Activated T-helper 17 cell treated with anti-CD3 and anti-CD28 coated beads, Interleukin-2, amount 50 U/mL, for 72 hours (primary cell): ENCODE results near the gene DYNLT2B. TPM values are rescaled to one million over a fixed set of nuclear protein-coding genes. Genes with fewer than 3 reads are reported as not detected.
"Not testable (repeated sequence)": the region's sequence is repeated elsewhere in the genome, so short reads cannot be mapped to it uniquely, and the experiment has no call there.

ENCODE experiments used
- ATAC-seq: fragments of 150-1000 bp; cut with Tn5 transposase; replicated peaks from 2 replicates; pipeline ENCODE4 v1.10.0; 2021; ENCODE audit warnings: mild to moderate bottlenecking, moderate library complexity
- H3K27ac Mint-ChIP-seq: one replicate; pipeline ENCODE4 v1.8.0; 2022; ENCODE audit warnings: mixed read lengths
- H3K27me3 Mint-ChIP-seq: one replicate; pipeline ENCODE4 v1.8.0; 2022; ENCODE audit warnings: mixed read lengths
- H3K36me3 Mint-ChIP-seq: one replicate; pipeline ENCODE4 v1.8.0; 2022; ENCODE audit warnings: low read depth, mild to moderate bottlenecking, mixed read lengths
- H3K4me1 Mint-ChIP-seq: one replicate; pipeline ENCODE4 v1.8.0; 2022; ENCODE audit warnings: mixed read lengths
- H3K4me3 Mint-ChIP-seq: one replicate; pipeline ENCODE4 v1.8.0; 2022; ENCODE audit warnings: mild to moderate bottlenecking, mixed read lengths
- H3K9me3 Mint-ChIP-seq: one replicate; pipeline ENCODE4 v1.8.0; 2022; ENCODE audit warnings: mixed read lengths
- total RNA-seq, 2 donors: library from RNA; stranded (reverse); gene quantifications; one replicate each; pipeline ENCODE4 v1.2.3, GENCODE V29; 2022

The DYNLT2B gene
- total RNA-seq, 2 donors from 2014 or later: 9.6 to 11.3 TPM

DNA sequence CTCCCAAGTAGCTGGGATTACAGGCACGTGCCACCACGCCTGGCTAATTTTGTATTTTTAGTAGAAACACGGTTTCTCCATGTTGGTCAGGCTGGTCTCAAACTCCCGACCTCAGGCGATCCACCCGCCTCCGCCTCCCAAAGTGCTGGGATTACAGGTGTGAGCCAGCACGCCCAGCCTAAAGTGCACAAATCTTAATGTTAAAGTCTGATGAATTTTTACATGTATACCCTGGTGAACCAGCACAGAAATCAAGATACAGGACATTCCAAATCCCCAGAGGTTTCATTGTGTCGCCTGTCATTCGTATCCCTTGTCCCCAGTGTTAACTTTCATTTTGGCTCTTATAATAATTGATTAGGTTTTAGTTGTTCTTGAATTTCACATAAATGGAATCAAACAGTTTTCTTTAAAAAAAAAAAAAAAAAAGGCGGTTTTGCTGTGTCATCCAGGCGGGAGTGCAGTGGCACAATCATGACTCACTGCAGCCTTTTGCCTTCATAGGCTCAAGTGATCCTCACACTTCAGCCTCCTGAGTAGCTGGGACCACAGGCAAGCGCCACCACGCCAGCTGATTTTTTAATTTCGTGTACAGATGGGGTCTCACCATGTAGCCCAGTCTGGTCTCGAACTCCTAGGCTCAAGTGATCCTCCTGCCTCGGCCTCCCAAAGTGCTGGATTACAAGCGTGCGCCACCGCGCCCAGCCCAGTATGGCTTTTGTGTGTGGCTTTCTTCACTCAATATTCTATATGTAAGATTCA is 21.6 kb upstream of the DYNLT2B start:
- ATAC-seq: peak; percentile 57
- no peaks in the 10 kb centered on the region for H3K9me3 Mint-ChIP-seq
- H3K4me1 Mint-ChIP-seq: no peaks in the 10 kb centered on the region
- no peak overlapping the region for H3K4me3 Mint-ChIP-seq
- peaks cover 3% of the 10 kb centered on the region for H3K27me3 Mint-ChIP-seq
- no peak overlapping the region for H3K27ac Mint-ChIP-seq
- no peaks in the 10 kb centered on the region for H3K36me3 Mint-ChIP-seq

DNA sequence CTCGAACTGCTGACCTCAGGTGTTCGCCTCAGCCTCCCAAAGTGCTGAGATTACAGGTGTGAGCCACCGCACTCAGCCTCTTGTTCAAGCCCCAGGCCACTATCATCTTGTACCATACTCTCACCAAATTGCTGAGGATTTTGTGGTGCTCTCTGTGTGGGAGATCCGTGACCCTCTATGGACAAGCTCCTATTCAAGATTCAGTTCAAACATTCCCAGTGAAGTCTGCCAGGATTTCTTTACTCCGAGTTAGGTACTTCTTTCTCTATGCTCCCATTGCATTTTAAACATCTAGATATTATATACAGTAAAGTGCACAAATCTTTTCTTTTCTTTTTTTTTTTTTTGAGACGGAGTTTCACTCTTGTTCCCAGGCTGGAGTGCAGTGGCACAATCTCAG is 21.0 kb upstream of the DYNLT2B start:
- Mint-ChIP-seq H3K27ac (no peak overlapping the region), H3K27me3 (peaks cover 3% of the 10 kb centered on the region), H3K4me1 (no peaks in the 10 kb centered on the region), H3K36me3 (no peaks in the 10 kb centered on the region), H3K9me3 (no peaks in the 10 kb centered on the region), H3K4me3 (no peak overlapping the region)
- ATAC-seq: no peak

DNA sequence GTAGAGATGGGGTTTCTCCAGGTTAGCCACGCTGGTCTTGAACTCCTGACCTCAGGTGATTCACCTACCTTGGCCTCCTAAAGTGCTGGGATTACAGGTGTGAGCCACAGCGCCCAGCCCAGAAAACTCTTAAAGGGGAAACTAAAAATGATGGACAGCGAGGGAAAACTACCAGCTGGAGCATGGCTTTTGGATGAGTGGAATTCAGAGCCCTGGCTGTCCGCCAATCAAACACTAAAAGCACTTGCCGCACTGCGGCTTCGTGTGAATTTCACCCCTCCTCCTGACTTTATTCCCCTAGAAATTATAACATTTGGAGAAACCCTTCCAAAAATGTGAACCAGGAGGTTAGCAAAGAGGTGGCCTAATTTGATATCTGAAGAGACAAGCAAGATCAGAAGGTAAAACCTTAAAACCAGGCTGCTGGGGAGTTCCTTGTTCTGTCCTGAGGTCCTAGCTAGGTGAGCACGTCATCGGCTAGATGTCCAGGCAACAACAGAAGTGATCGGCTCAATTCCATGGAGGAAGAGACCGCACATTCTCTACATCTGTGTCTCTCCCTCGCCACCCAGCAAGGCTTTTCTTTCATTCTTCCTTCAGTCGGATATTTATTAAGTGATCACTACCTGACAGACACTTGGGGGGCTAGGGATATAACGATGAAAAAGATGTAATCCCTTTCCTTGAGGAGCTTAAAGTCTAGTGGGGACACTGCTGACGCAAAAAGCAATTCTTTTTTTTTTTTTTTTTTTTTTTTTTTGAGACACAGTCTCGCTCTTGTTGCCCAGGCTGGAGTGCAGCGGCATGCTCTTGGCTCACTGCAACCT is 18.5 kb upstream of the DYNLT2B start:
- H3K9me3 Mint-ChIP-seq: no peaks in the 10 kb centered on the region
- ATAC-seq: no peak
- H3K27me3 Mint-ChIP-seq: peaks cover 3% of the 10 kb centered on the region
- H3K36me3 Mint-ChIP-seq: no peaks in the 10 kb centered on the region
- H3K4me1 Mint-ChIP-seq: no peaks in the 10 kb centered on the region
- H3K4me3 Mint-ChIP-seq: no peak overlapping the region
- H3K27ac Mint-ChIP-seq: no peak overlapping the region

DNA sequence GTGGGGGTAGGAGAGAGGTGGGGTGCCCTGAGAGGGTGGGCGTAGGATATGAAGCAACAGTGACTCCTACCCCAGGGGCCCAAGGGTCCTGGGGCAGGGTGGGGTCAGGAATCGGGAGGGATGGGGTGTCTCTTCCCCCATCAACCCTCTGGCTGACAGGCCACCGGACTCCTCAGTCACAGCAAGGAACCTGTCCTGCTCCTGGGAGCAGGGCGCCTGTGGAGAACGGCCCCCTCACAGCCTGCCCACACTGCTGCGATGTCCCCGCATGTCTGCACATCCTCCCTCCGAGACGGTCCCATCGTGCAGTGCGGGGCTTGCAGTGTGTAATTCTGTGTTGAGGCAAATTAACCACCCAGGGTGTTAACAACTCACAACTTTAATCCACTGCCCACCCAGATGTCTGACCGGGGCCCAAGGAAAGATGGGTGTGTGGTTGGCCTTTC is 17.5 kb upstream of the DYNLT2B start:
- Mint-ChIP-seq H3K27ac (no peak overlapping the region), H3K36me3 (no peaks in the 10 kb centered on the region), H3K4me1 (no peaks in the 10 kb centered on the region), H3K27me3 (peaks cover 3% of the 10 kb centered on the region), H3K4me3 (no peak overlapping the region), H3K9me3 (no peaks in the 10 kb centered on the region)
- ATAC-seq: no peak

DNA sequence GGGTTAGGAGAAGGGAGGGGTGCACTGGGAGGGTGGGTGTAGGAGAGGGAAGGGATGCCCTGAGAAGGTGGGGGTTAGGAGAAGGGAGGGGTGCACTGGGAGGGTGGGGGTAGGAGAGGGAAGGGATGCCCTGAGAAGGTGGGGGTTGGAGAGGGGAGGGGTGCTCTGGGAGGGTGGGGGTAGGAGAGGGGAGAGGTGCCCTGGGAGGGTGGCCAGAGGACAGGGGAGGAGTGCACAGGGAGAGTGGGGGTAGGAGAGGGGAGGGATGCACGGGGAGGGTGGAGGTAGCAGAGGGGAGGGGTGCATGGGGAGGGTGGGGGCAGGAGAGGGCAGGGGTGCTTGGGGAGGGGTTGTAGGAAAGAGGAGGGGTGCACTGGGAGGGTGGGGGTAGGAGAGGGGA is 16.9 kb upstream of the DYNLT2B start:
- Mint-ChIP-seq H3K36me3 (no peaks in the 10 kb centered on the region), H3K4me3 (no peak overlapping the region), H3K27me3 (peaks cover 3% of the 10 kb centered on the region), H3K9me3 (no peaks in the 10 kb centered on the region), H3K4me1 (no peaks in the 10 kb centered on the region), H3K27ac (no peak overlapping the region)
- ATAC-seq: no peak

DNA sequence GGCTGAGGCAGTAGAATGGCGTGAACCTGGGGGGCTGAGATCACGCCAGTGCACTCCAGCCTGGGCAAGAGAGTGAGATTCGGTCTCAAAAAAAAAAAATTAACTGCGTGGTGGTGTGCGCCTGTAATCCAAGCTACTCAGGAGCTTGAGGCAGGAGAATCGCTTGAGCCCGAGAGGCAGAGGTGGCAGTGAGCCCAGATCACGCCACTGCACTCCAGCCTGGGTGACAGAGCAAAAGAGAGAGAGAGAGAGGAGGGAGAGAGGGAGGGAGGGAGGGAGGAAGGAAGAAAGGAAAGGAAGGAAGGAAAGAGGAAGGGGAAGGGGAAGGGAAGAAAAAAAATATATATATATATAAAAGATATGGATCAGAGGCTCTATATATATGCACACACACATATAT is 14.1 kb upstream of the DYNLT2B start:
- H3K27me3 Mint-ChIP-seq: peaks cover 4% of the 10 kb centered on the region
- H3K4me3 Mint-ChIP-seq: no peak overlapping the region
- H3K4me1 Mint-ChIP-seq: no peaks in the 10 kb centered on the region
- no peak overlapping the region for H3K27ac Mint-ChIP-seq
- ATAC-seq: no peak
- H3K9me3 Mint-ChIP-seq: no peaks in the 10 kb centered on the region
- H3K36me3 Mint-ChIP-seq: no peaks in the 10 kb centered on the region

- no peaks in the 10 kb centered on the region for H3K36me3 Mint-ChIP-seq
- no peaks in the 10 kb centered on the region for H3K9me3 Mint-ChIP-seq
- H3K27me3 Mint-ChIP-seq: peaks cover 4% of the 10 kb centered on the region
- H3K4me3 Mint-ChIP-seq: no peak overlapping the region
- H3K4me1 Mint-ChIP-seq: no peaks in the 10 kb centered on the region
- no peak overlapping the region for H3K27ac Mint-ChIP-seq
- no peak for ATAC-seq
Observed at GRCh38 chr3:196327405-196327804, 9.4 kb upstream of the DYNLT2B start.

DNA sequence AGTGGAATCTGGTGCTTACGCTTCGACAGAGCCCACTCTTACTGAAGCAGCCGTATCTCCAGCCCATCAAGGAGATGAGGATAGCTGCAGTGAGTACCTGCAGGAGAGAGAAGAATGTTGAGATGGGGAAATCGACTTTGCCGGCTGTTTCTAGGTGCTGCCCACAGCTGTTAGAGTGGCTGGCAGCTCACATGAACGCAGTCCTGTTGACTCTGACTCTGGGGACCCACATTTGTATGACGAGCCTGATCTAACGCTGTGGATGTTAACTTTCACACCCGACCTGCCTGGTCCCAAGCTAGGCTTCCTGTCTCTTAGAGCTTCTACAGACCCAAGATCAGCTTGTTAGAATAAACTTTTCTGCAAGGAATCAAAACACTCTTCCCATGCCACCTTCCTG is 8.9 kb upstream of the DYNLT2B start:
- Mint-ChIP-seq H3K27ac (no peak overlapping the region), H3K27me3 (peaks cover 4% of the 10 kb centered on the region), H3K4me3 (no peak overlapping the region), H3K4me1 (no peaks in the 10 kb centered on the region), H3K36me3 (no peaks in the 10 kb centered on the region), H3K9me3 (no peaks in the 10 kb centered on the region)
- no peak for ATAC-seq

DNA sequence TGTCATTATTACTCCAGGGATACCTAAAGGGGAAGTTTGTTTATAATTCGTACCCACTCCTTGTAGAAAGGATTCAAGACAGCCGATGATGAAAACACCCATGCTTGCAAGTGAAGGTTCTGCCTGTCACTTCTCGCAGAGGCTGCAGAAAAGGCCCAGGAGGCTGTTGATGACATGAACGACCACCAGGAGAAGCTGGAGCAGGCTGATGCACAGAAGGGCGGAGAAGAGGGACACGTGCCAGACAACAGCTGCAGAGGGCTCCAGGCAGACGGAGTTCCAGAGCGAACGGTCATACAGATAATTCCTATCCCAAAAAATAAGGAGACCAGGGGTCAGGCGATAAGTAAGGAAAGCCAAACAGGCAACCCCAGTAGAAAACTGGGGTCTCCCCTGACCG is 5.7 kb upstream of the DYNLT2B start:
- Mint-ChIP-seq H3K9me3 (no peaks in the 10 kb centered on the region), H3K4me3 (no peak overlapping the region), H3K27ac (no peak overlapping the region), H3K36me3 (no peaks in the 10 kb centered on the region), H3K4me1 (no peaks in the 10 kb centered on the region), H3K27me3 (peaks cover 4% of the 10 kb centered on the region)
- ATAC-seq: no peak

DNA sequence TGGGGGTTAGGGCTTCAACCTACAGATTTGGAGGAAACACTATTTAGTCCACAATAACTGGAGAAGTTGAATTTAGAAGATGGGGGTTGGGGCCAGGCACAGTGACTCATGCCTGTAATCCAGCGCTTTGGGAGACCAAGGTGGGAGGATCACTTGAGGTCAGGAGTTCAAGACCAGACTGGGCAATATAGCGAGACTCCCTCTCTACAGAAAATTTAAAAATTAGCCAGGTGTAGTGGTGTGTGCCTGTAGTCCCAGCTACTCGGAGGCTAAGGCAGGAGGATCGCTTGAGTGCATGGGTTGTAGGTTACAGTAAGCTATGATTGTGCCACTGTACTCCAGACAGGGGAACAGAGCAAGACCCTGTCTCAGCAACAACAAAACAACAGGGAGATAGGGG is 5.0 kb upstream of the DYNLT2B start:
- Mint-ChIP-seq H3K27me3 (peaks cover 4% of the 10 kb centered on the region), H3K4me3 (no peak overlapping the region), H3K27ac (no peak overlapping the region), H3K9me3 (no peaks in the 10 kb centered on the region), H3K4me1 (no peaks in the 10 kb centered on the region), H3K36me3 (no peaks in the 10 kb centered on the region)
- no peak for ATAC-seq

- peaks cover 5% of the 10 kb centered on the region for H3K36me3 Mint-ChIP-seq
- no peak overlapping the region for H3K27ac Mint-ChIP-seq
- no peak for ATAC-seq
- H3K4me3 Mint-ChIP-seq: no peak overlapping the region
- no peaks in the 10 kb centered on the region for H3K9me3 Mint-ChIP-seq
- H3K4me1 Mint-ChIP-seq: peaks cover 6% of the 10 kb centered on the region
- H3K27me3 Mint-ChIP-seq: no peaks in the 10 kb centered on the region
Observed at GRCh38 chr3:196321162-196321561, 3.1 kb upstream of the DYNLT2B start.

- H3K9me3 Mint-ChIP-seq: no peaks in the 10 kb centered on the region
- ATAC-seq: no peak
- H3K4me3 Mint-ChIP-seq: no peak overlapping the region
- peaks cover 5% of the 10 kb centered on the region for H3K36me3 Mint-ChIP-seq
- H3K27me3 Mint-ChIP-seq: no peaks in the 10 kb centered on the region
- no peak overlapping the region for H3K27ac Mint-ChIP-seq
- H3K4me1 Mint-ChIP-seq: peaks cover 6% of the 10 kb centered on the region
Observed at GRCh38 chr3:196320137-196320536, 2.1 kb upstream of the DYNLT2B start.

- not testable (repeated sequence) for H3K27me3 Mint-ChIP-seq, ATAC-seq, H3K4me1 Mint-ChIP-seq, H3K9me3 Mint-ChIP-seq
- Mint-ChIP-seq H3K4me3 (peak overlapping the region; percentile 86), H3K27ac (peak overlapping the region; percentile 93), H3K36me3 (peaks cover 12% of the 10 kb centered on the region)
Observed at GRCh38 chr3:196316799-196317686, 997 bp downstream of the DYNLT2B start.

GRCh38 chr3:196315821-196316220 is 2.2 kb downstream of the DYNLT2B start:
- peaks cover 6% of the 10 kb centered on the region for H3K4me1 Mint-ChIP-seq
- no peaks in the 10 kb centered on the region for H3K9me3 Mint-ChIP-seq
- H3K27me3 Mint-ChIP-seq: no peaks in the 10 kb centered on the region
- no peak for ATAC-seq
- H3K4me3 Mint-ChIP-seq: no peak overlapping the region
- peaks cover 12% of the 10 kb centered on the region for H3K36me3 Mint-ChIP-seq
- H3K27ac Mint-ChIP-seq: no peak overlapping the region
